Stimulated activated CD8-positive, alpha-beta memory T cell treated with anti-CD3 and anti-CD28 coated beads, Interleukin-12 subunit alpha, Interleukin-12 subunit beta, amount 100 ng/mL, for 24 hours (primary cell): Measurements from ENCODE around the gene DAP.

Experiments
- DNase-seq: peaks from one replicate; pipeline ENCODE4 v3.0.0-alpha.2; 2020; ENCODE audit errors: extremely low read depth

Gene DAP

DNA sequence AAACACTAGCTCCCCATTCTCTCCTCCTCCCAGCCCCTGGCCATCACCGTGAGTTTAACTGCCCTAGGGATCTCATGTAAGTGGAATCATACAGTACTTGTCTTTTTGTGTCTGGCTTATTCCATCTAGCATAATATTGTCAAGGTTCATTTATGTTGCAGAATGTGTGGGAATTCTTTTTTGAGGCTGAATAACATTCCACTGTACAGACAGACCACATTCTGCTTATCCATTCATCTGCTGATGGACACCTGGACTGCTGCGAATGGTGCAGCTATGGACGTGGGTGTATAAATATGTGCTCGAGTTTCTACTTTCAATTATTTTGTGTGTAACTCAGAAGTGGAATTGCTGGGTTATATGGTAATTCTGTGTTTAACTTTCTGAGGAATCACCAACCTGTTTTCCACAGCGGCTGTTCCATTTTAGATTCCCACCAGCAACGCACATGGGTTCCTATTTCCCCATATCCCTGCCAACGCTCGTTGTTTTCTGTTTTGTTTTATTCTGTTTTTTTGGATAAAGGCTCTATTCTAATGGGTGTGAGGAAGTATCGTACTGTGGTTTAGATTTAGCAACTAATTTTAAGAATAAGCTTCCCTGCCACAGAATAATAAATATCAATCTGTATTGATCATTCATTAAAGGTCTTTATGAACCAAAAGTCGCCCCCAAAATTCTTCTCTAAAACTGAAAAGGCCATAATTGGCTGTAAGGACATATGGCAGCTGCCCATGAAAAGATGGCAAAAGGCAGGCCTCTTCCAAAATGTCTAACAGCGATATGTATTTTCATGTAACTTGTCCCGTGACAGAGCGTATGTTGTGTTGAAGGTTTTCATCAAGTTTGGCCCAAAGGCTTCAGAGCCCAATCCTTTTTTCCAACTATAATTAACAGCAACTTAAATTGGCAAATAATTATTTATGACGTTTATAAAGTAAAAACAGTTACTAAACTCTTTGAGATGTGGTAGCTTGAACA, 70.3 kb downstream of the DAP start:
- no peak for DNase-seq

DNA sequence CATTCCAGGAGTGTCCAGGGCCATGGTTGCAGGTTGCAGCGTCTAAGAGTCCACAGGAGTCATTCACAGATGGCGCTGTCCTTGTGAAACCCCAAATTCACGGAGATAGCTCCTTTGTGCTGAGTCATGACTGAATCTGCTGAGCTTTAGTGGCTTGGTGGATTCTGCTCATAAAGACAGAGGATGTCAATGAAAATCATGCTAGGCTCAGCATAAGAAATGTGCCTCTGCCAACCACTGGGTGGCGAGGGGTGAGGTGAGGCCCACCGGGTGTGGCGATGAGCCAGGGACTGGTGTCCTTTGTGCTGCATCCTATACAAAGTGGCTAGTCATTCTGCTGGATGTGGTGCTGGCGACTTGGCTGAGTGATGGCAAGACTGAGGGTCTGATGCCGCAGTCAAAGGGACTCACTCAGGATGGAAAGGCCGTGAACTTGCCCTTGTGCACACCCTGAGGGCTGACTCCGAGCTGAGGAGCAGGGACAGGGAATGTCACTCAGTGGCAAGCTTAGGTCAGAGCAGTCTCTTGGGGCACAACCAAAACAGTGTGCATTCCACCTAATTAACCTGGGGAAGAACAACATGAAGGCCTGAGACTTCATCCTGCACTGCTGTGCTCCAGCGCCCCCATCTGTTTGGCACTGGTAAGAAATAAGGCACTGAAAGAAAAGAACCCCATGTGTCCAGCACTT, 71.5 kb downstream of the DAP start:
- DNase-seq: no peak

DNA sequence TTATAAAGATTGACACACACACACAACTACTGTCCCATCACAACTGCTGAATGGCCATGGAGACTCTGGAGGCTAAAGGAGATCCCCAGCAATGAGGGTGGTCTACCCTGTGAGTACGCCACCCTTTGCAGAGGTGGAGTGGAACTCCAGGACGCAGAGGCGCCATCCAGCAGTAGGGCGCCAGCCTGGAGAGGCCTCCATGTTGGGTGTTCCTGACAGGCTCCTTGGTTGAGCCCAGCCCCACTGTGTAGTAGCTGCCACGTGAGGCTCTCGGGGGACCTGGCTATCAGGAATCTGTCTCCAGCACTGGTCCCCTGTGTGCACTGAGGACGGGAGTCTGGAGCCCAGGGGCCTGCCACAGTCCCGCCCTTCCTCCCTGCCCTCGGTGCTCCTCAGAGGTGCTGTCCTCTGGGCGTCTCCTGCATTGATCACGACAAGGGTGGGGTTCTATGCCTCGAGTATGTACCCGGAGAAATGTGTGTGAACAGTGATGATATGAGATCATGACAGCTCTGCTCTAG, 72.3 kb downstream of the DAP start:
- no peak for DNase-seq

- no peak for DNase-seq
These were observed 74.1 kb downstream of the DAP start for GRCh38 chr5:10686890-10687289.

- no peak for DNase-seq
These were observed 75.9 kb downstream of the DAP start for GRCh38 chr5:10685115-10685521.

DNA sequence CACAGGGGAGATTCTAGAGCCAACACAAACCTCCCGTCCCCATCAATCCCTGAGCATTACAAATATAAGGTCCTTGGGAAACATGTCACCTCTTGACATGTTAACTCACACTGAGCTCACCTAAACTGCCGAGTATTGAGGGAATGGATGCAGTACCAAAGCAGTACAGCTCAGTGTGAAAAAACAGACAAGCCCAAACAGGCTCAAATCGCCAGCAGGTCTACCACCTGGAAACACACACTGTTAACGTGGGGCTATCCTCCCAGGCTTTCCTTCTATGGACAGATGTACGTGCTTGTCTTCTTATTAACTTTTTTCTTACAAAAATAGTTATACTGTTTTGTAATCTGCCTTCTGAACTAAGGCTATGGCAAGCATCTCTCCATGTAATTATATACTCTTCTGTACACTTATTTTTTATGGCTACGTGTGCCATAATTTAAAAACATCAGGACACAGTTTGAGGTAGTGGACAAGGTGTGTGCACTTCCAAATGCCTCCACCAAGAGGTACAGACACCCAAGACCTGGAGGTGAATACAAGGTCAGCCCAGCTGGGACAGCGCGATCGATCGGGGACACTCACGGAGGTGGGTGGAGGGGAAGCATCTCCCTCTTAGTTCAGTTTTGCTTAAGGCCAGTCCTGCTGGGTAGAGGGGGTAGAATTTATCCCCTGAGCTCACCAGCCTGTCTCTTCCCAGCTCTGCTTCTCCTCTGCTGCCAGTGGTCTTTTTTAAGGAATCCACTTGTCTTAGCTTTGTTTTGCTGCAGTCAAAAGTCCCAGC, 76.5 kb downstream of the DAP start:
- no peak for DNase-seq

- no peak for DNase-seq
These were observed 78.1 kb downstream of the DAP start for GRCh38 chr5:10682801-10683525.

- no peak for DNase-seq
These were observed 79.0 kb downstream of the DAP start for GRCh38 chr5:10681731-10682679.

GRCh38 chr5:10680876-10681481, 80.1 kb downstream of the DAP start:
- no peak for DNase-seq

DNA sequence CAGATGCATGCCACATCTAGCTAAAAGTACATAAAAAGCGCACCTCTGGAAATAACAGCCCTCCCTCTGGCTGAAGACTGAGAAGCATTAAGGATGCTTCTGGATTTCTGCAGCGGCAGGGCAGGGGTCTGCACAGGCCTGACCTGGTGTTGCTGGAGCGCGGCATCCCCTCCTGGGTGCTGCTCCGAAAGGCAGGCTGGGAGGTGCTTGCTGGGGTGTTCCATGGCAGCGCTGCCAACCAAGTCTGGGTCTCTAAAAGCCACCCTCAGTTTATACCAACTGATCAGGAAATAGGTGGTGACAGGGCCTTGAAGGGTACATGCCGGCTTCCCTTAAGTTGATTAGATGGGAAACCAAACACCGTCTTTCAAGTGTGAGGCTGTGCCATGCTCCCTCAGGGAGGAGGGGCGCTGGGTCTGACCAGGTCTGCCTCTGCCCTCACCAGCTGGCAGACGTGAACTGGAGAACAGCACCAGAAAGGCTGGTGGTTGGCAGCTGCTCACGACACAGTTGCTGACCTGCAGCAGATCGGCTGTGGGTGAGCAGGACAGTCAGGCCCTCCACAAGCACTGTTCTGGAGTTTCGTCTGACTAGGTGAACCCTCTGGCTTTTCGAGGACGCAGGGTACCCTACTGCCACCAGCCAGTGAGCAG, 81.6 kb downstream of the DAP start:
- no peak for DNase-seq

DNA sequence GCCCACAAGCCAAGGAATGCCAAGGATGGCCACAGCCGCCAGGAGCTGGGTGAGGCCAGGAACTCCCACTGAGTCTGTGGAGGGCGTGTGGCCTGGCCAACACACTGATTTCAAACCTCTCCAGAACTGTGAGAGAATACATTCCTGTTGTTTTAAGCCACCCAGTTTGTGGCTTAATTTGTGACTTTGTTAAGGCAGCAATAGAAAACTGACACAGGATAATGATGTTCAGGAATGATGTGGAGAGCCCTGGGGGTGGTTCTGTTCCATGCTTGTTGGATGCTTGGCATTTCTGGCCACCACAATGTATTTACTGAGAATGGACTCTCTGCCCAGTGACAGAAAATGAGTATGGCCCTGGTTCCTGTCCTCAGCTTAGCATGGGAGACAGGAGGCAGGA, 82.8 kb downstream of the DAP start:
- no peak for DNase-seq

GRCh38 chr5:10677533-10677932, 83.5 kb downstream of the DAP start:
- no peak for DNase-seq

- no peak for DNase-seq
These were observed 84.1 kb downstream of the DAP start for GRCh38 chr5:10676946-10677345.

GRCh38 chr5:10676224-10676623, 84.8 kb downstream of the DAP start:
- no peak for DNase-seq

DNA sequence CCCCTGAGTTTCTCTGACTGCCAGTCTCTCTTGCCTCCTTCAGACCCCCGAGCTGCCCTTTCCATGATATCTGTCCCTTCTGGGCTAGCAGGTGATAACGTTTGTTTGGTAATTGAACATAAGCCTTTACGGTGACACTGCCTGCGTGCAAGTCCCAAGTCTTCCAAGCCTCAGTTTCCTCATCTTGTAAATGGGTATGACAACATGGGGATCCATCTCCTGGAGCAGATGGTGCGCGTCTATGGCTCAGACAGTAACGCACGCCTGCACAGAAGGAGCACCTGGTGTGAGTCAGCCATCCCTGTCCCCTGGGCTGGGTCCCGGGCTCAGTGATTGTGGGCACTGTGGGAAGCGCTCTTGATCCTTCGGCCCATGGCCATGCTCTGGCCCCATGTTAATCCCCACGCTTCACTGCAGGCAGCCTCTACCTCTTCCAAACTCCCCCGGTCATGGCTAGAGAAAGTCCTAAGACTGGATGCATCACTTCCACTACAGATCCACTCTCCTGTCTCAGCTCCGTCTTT, 85.8 kb downstream of the DAP start:
- no peak for DNase-seq

GRCh38 chr5:10674582-10674981, 86.5 kb downstream of the DAP start:
- no peak for DNase-seq

- DNase-seq: no peak
These were observed 86.9 kb downstream of the DAP start for GRCh38 chr5:10674096-10674495.

- DNase-seq: no peak
These were observed 87.6 kb downstream of the DAP start for GRCh38 chr5:10673407-10673806.

DNA sequence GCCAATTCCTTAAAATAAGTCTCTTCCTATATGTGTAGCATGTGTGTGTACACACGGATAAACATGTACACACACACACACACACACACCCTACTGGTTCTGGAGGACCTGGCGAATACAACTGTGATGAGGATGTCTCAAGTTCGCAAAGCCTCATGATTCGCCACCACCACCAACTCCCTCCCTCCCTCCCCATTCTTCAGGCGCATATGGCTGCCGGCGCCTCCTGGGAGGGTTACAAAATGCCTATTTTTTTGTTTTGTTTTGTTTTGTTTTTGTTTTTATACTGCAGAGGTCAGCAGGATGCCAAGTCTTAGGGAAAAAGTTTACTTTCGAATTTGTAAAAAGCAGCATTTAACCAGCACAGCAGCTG, 88.0 kb downstream of the DAP start:
- DNase-seq: no peak
